Measurements from ENCODE around the gene USP12. TPM values are rescaled to one million over a fixed set of nuclear protein-coding genes. Genes with fewer than 3 reads are reported as not detected.
A peak's percentile ranks its signal among the peaks of the same experiment; 100 is the strongest.

The USP12 gene
- total and polyA plus RNA-seq, 2 experiments from 2014 or later, result 18.4 to 39.3 TPM

DNA sequence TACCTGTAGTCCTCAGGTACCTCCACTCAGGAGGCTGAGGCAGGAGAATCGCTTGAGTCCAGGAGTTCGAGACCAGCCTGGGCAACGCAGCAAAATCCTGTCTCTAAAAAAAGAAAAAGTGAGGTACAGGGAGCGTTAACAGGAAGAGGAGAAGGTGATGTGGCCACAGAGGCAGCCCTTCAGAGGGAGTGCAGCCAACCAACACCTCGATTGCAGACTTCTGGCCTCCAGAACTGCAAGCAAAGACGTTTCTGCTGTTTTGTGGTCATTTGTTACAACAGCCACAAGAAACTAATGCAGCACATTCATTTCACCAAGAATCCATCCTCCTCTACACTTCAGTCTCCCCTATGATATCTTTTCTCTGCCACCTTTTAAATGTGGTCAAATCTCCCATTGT lies 145.2 kb downstream of the USP12 start:
- Mint-ChIP-seq H3K27ac (no peak overlapping the region), H3K9me3 (no peaks in the 10 kb centered on the region), H3K27me3 (ENCODE audit: insufficient read depth, low read depth, poor library complexity) (peaks cover 10% of the 10 kb centered on the region), H3K4me1 (peaks cover 2% of the 10 kb centered on the region), H3K4me3 (no peak overlapping the region), H3K36me3 (ENCODE audit: low read depth) (no peaks in the 10 kb centered on the region)
- Histone ChIP-seq H3K27ac (ENCODE audit: low read depth) (no peak overlapping the region), H3K79me2 (replicated peaks; ENCODE audit: insufficient read depth) (no peaks in the 10 kb centered on the region), H4K20me1 (replicated peaks; ENCODE audit: insufficient read depth) (no peaks in the 10 kb centered on the region), H3K36me3 (ENCODE audit: insufficient read depth) (no peaks in the 10 kb centered on the region), H3K27me3 (ENCODE audit: insufficient read depth) (no peaks in the 10 kb centered on the region), H3K4me1 (ENCODE audit: insufficient read depth) (no peaks in the 10 kb centered on the region), H3K4me2 (no peak overlapping the region), H3K9me2 (ENCODE audit: insufficient read depth) (no peaks in the 10 kb centered on the region), H3F3A (replicated peaks; ENCODE audit: low read depth) (no peaks in the 10 kb centered on the region), H3K4me3 (no peak overlapping the region), H2AFZ (no peak overlapping the region)
- no peak for ATAC-seq
- DNase-seq (ENCODE audit: low spot score), result no peak
- no peak for TF ChIP-seq JUNB (IDR thresholded peaks at IDR 0.05; ENCODE audit: unreplicated experiment)

- Histone ChIP-seq H3K9me2 (ENCODE audit: insufficient read depth) (no peaks in the 10 kb centered on the region), H2AFZ (no peak overlapping the region; the same call in 1 of the 2 replicates), H3K79me2 (replicated peaks; ENCODE audit: insufficient read depth) (no peaks in the 10 kb centered on the region), H4K20me1 (replicated peaks; ENCODE audit: insufficient read depth) (no peaks in the 10 kb centered on the region), H3K27me3 (ENCODE audit: insufficient read depth) (no peaks in the 10 kb centered on the region), H3F3A (replicated peaks; ENCODE audit: low read depth) (no peaks in the 10 kb centered on the region), H3K4me1 (ENCODE audit: insufficient read depth) (no peaks in the 10 kb centered on the region), H3K4me3 (no peak overlapping the region), H3K4me2 (no peak overlapping the region), H3K27ac (ENCODE audit: low read depth) (no peak overlapping the region), H3K36me3 (ENCODE audit: insufficient read depth) (no peaks in the 10 kb centered on the region)
- Mint-ChIP-seq H3K9me3 (peaks cover 6% of the 10 kb centered on the region), H3K4me1 (peaks cover 2% of the 10 kb centered on the region), H3K36me3 (ENCODE audit: low read depth) (peaks cover 3% of the 10 kb centered on the region; the same call in 2 of the 3 replicates), H3K4me3 (no peak overlapping the region), H3K27me3 (ENCODE audit: insufficient read depth, low read depth, poor library complexity) (peaks cover 14% of the 10 kb centered on the region), H3K27ac (no peak overlapping the region)
- TF ChIP-seq REST (IDR thresholded peaks at IDR 0.05; ENCODE audit: unreplicated experiment) (no peak), JUNB (IDR thresholded peaks at IDR 0.05; ENCODE audit: unreplicated experiment) (no peak), ZNF331 (CRISPR knock-in tag; IDR thresholded peaks at IDR 0.05; ENCODE audit: low read depth) (no peak)
- TF ChIP-seq, protein P1, sequence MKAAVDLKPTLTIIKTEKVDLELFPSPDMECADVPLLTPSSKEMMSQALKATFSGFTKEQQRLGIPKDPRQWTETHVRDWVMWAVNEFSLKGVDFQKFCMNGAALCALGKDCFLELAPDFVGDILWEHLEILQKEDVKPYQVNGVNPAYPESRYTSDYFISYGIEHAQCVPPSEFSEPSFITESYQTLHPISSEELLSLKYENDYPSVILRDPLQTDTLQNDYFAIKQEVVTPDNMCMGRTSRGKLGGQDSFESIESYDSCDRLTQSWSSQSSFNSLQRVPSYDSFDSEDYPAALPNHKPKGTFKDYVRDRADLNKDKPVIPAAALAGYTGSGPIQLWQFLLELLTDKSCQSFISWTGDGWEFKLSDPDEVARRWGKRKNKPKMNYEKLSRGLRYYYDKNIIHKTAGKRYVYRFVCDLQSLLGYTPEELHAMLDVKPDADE (IDR thresholded peaks at IDR 0.05), result no peak
- peak; percentile 52; the same call in 2 of the 3 replicates for ATAC-seq
- no peak for DNase-seq (ENCODE audit: low spot score)
These were observed 146.7 kb downstream of the USP12 start for GRCh38 chr13:27024776-27025492.

Data from GM23338 (cell line).